HEK293 (cell line): ENCODE results near the gene SPTLC3.

Source experiments
- KLF10 ChIP-seq: fragments of 450-650 bp; IDR thresholded peaks from 2 replicates; pipeline ENCODE4 v1.5.1; 2018; ENCODE audit warnings: missing biosample characterization, mild to moderate bottlenecking, missing genetic modification characterization
- RBAK ChIP-seq: fragments of 450-650 bp; formaldehyde crosslinking; IDR thresholded peaks from 2 replicates; pipeline ENCODE4 v1.5.1; 2016; ENCODE audit warnings: missing biosample characterization, missing genetic modification characterization
- REPIN1 ChIP-seq: fragments of 450-650 bp; formaldehyde crosslinking; IDR thresholded peaks from 2 replicates; pipeline ENCODE4 v1.5.1; 2017; ENCODE audit warnings: missing biosample characterization, missing genetic modification characterization, low read depth
- ZBTB17 ChIP-seq: fragments of 450-650 bp; formaldehyde crosslinking; IDR thresholded peaks from 2 replicates; pipeline ENCODE4 v1.5.1; 2016; ENCODE audit warnings: missing biosample characterization, missing genetic modification characterization
- ZBTB21 ChIP-seq: fragments of 450-650 bp; formaldehyde crosslinking; IDR thresholded peaks from 2 replicates; pipeline ENCODE4 v1.5.1; 2017; ENCODE audit warnings: missing biosample characterization, missing genetic modification characterization
- ZBTB48 ChIP-seq: fragments of 450-650 bp; formaldehyde crosslinking; IDR thresholded peaks from 2 replicates; pipeline ENCODE4 v1.5.1; 2016; ENCODE audit warnings: missing biosample characterization, missing genetic modification characterization
- ZNF184 ChIP-seq: fragments of 450-650 bp; IDR thresholded peaks from 2 replicates; pipeline ENCODE4 v1.5.1; 2018; ENCODE audit warnings: missing biosample characterization, mild to moderate bottlenecking, missing genetic modification characterization
- ZNF629 ChIP-seq: fragments of 450-650 bp; formaldehyde crosslinking; IDR thresholded peaks from 2 replicates; pipeline ENCODE4 v1.5.1; 2017; ENCODE audit warnings: missing biosample characterization, missing genetic modification characterization
- TF ChIP-seq, protein P1 (sequence below): fragments of 450-650 bp; formaldehyde crosslinking; IDR thresholded peaks from 2 replicates; pipeline ENCODE4 v1.5.1; 2016; ENCODE audit warnings: missing biosample characterization, missing genetic modification characterization
- TF ChIP-seq, protein P2 (sequence below): fragments of 450-650 bp; formaldehyde crosslinking; IDR thresholded peaks from 2 replicates; pipeline ENCODE4 v1.5.1; 2016; ENCODE audit warnings: missing biosample characterization, missing genetic modification characterization
- TF ChIP-seq, protein P3 (sequence below): fragments of 450-650 bp; formaldehyde crosslinking; IDR thresholded peaks from 2 replicates; pipeline ENCODE4 v1.5.1; 2016; ENCODE audit warnings: missing biosample characterization, missing genetic modification characterization, low read depth

DNA sequence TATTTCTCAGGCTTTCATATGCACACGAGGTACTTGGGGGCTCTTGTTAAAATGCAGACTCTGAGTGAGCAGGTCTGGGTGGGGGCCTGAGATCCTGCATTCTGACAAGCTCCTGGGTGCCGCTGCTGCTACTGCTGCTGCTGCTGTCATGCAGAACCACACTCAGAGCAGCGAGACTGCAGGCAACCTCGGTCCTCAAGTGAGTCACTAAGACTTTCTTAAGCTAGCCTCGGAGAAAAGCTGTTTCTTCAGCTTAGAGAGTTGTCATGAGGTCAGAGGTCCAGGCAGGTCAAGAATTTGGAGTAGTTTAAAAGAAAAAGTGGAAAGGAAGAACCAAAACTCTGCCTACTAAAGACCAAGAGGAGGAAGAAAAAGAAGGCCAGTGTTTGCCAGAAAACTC is 92.9 kb downstream of the SPTLC3 start:
- TF ChIP-seq RBAK (no peak), ZNF184 (tag by site-specific recombination) (no peak), ZNF629 (tag by site-specific recombination) (no peak), ZBTB21 (tag by site-specific recombination) (no peak), ZBTB17 (tag by site-specific recombination) (no peak), REPIN1 (tag by site-specific recombination) (no peak), KLF10 (tag by site-specific recombination) (no peak), ZBTB48 (no peak)
- TF ChIP-seq, protein P1, sequence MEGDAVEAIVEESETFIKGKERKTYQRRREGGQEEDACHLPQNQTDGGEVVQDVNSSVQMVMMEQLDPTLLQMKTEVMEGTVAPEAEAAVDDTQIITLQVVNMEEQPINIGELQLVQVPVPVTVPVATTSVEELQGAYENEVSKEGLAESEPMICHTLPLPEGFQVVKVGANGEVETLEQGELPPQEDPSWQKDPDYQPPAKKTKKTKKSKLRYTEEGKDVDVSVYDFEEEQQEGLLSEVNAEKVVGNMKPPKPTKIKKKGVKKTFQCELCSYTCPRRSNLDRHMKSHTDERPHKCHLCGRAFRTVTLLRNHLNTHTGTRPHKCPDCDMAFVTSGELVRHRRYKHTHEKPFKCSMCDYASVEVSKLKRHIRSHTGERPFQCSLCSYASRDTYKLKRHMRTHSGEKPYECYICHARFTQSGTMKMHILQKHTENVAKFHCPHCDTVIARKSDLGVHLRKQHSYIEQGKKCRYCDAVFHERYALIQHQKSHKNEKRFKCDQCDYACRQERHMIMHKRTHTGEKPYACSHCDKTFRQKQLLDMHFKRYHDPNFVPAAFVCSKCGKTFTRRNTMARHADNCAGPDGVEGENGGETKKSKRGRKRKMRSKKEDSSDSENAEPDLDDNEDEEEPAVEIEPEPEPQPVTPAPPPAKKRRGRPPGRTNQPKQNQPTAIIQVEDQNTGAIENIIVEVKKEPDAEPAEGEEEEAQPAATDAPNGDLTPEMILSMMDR (tag by site-specific recombination), result no peak
- TF ChIP-seq, protein P2, sequence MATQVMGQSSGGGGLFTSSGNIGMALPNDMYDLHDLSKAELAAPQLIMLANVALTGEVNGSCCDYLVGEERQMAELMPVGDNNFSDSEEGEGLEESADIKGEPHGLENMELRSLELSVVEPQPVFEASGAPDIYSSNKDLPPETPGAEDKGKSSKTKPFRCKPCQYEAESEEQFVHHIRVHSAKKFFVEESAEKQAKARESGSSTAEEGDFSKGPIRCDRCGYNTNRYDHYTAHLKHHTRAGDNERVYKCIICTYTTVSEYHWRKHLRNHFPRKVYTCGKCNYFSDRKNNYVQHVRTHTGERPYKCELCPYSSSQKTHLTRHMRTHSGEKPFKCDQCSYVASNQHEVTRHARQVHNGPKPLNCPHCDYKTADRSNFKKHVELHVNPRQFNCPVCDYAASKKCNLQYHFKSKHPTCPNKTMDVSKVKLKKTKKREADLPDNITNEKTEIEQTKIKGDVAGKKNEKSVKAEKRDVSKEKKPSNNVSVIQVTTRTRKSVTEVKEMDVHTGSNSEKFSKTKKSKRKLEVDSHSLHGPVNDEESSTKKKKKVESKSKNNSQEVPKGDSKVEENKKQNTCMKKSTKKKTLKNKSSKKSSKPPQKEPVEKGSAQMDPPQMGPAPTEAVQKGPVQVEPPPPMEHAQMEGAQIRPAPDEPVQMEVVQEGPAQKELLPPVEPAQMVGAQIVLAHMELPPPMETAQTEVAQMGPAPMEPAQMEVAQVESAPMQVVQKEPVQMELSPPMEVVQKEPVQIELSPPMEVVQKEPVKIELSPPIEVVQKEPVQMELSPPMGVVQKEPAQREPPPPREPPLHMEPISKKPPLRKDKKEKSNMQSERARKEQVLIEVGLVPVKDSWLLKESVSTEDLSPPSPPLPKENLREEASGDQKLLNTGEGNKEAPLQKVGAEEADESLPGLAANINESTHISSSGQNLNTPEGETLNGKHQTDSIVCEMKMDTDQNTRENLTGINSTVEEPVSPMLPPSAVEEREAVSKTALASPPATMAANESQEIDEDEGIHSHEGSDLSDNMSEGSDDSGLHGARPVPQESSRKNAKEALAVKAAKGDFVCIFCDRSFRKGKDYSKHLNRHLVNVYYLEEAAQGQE (tag by site-specific recombination), result no peak
- TF ChIP-seq, protein P3, sequence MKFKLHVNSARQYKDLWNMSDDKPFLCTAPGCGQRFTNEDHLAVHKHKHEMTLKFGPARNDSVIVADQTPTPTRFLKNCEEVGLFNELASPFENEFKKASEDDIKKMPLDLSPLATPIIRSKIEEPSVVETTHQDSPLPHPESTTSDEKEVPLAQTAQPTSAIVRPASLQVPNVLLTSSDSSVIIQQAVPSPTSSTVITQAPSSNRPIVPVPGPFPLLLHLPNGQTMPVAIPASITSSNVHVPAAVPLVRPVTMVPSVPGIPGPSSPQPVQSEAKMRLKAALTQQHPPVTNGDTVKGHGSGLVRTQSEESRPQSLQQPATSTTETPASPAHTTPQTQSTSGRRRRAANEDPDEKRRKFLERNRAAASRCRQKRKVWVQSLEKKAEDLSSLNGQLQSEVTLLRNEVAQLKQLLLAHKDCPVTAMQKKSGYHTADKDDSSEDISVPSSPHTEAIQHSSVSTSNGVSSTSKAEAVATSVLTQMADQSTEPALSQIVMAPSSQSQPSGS, result no peak
